Activated T-cell treated with anti-CD3 and anti-CD28 coated beads, Interleukin-2, amount 50 U/mL, for 24 hours (primary cell): ENCODE results near the gene GPER1.

Experiments
- DNase-seq: peaks from one replicate; pipeline ENCODE4 v3.0.0-alpha.2; 2020
- H3K27ac Mint-ChIP-seq: 2 replicates; pipeline ENCODE4 v1.8.0; 2020; ENCODE audit warnings: mild to moderate bottlenecking, mixed read lengths
- H3K27me3 Mint-ChIP-seq: 2 replicates; pipeline ENCODE4 v1.8.0; 2020; ENCODE audit warnings: mixed read lengths
- H3K36me3 Mint-ChIP-seq: 2 replicates; pipeline ENCODE4 v1.8.0; 2020; ENCODE audit warnings: low read depth, mixed read lengths
- H3K4me1 Mint-ChIP-seq: 2 replicates; pipeline ENCODE4 v1.8.0; 2020; ENCODE audit warnings: low read depth, mixed read lengths
- H3K4me3 Mint-ChIP-seq: 2 replicates; pipeline ENCODE4 v1.8.0; 2020; ENCODE audit warnings: mild to moderate bottlenecking, moderate library complexity, mixed read lengths
- H3K9me3 Mint-ChIP-seq: 2 replicates; pipeline ENCODE4 v1.8.0; 2020; ENCODE audit warnings: mixed read lengths

Gene GPER1

GRCh38 chr7:1085910-1086421 lies 1.9 kb upstream of the GPER1 start:
- Mint-ChIP-seq H3K9me3 (no peaks in the 10 kb centered on the region), H3K27me3 (no peaks in the 10 kb centered on the region), H3K4me3 (no peak overlapping the region), H3K36me3 (peaks cover 10% of the 10 kb centered on the region), H3K4me1 (peaks cover 16% of the 10 kb centered on the region), H3K27ac (no peak overlapping the region)
- DNase-seq, result no peak

- Mint-ChIP-seq H3K27me3 (no peaks in the 10 kb centered on the region), H3K9me3 (no peaks in the 10 kb centered on the region), H3K27ac (peak overlapping the region; percentile 22), H3K4me1 (peaks cover 16% of the 10 kb centered on the region), H3K4me3 (peak overlapping the region; percentile 64), H3K36me3 (peaks cover 11% of the 10 kb centered on the region)
- peak; percentile 84 for DNase-seq
Observed at GRCh38 chr7:1086588-1087464, 1.1 kb upstream of the GPER1 start.

GRCh38 chr7:1087465-1087814 lies 473 bp upstream of the GPER1 start:
- no peaks in the 10 kb centered on the region for H3K27me3 Mint-ChIP-seq
- no peaks in the 10 kb centered on the region for H3K9me3 Mint-ChIP-seq
- no peak overlapping the region for H3K27ac Mint-ChIP-seq
- H3K4me3 Mint-ChIP-seq, result peak overlapping the region; percentile 64
- DNase-seq, result no peak
- H3K36me3 Mint-ChIP-seq, result peaks cover 14% of the 10 kb centered on the region
- peaks cover 16% of the 10 kb centered on the region for H3K4me1 Mint-ChIP-seq

- H3K36me3 Mint-ChIP-seq, result peaks cover 12% of the 10 kb centered on the region
- no peak overlapping the region for H3K4me3 Mint-ChIP-seq
- H3K27ac Mint-ChIP-seq, result no peak overlapping the region
- peaks cover 16% of the 10 kb centered on the region for H3K4me1 Mint-ChIP-seq
- H3K9me3 Mint-ChIP-seq, result no peaks in the 10 kb centered on the region
- H3K27me3 Mint-ChIP-seq, result no peaks in the 10 kb centered on the region
- no peak for DNase-seq
Observed at GRCh38 chr7:1090236-1090635, 2.3 kb downstream of the GPER1 start.

GRCh38 chr7:1090686-1091643 lies 3.1 kb downstream of the GPER1 start:
- Mint-ChIP-seq H3K9me3 (no peaks in the 10 kb centered on the region), H3K4me1 (peaks cover 16% of the 10 kb centered on the region), H3K4me3 (no peak overlapping the region), H3K27me3 (no peaks in the 10 kb centered on the region), H3K36me3 (peaks cover 12% of the 10 kb centered on the region), H3K27ac (no peak overlapping the region)
- no peak for DNase-seq

GRCh38 chr7:1091644-1092027 lies 3.7 kb downstream of the GPER1 start:
- DNase-seq, result no peak
- no peak overlapping the region for H3K4me3 Mint-ChIP-seq
- H3K9me3 Mint-ChIP-seq, result no peaks in the 10 kb centered on the region
- peaks cover 11% of the 10 kb centered on the region for H3K4me1 Mint-ChIP-seq
- peaks cover 12% of the 10 kb centered on the region for H3K36me3 Mint-ChIP-seq
- H3K27ac Mint-ChIP-seq, result no peak overlapping the region
- no peaks in the 10 kb centered on the region for H3K27me3 Mint-ChIP-seq

GRCh38 chr7:1092161-1092632 lies 4.3 kb downstream of the GPER1 start:
- no peaks in the 10 kb centered on the region for H3K27me3 Mint-ChIP-seq
- no peak overlapping the region for H3K4me3 Mint-ChIP-seq
- peaks cover 6% of the 10 kb centered on the region for H3K4me1 Mint-ChIP-seq
- no peaks in the 10 kb centered on the region for H3K9me3 Mint-ChIP-seq
- H3K27ac Mint-ChIP-seq, result no peak overlapping the region
- DNase-seq, result no peak
- peaks cover 12% of the 10 kb centered on the region for H3K36me3 Mint-ChIP-seq

- no peak for DNase-seq
- Mint-ChIP-seq H3K36me3 (peaks cover 18% of the 10 kb centered on the region), H3K27ac (no peak overlapping the region), H3K4me1 (no peaks in the 10 kb centered on the region), H3K4me3 (no peak overlapping the region), H3K9me3 (no peaks in the 10 kb centered on the region), H3K27me3 (no peaks in the 10 kb centered on the region)
Observed at GRCh38 chr7:1092806-1093501, 5.0 kb downstream of the GPER1 start.

- DNase-seq, result no peak
- H3K27ac Mint-ChIP-seq, result no peak overlapping the region
- no peaks in the 10 kb centered on the region for H3K27me3 Mint-ChIP-seq
- no peaks in the 10 kb centered on the region for H3K4me1 Mint-ChIP-seq
- H3K9me3 Mint-ChIP-seq, result no peaks in the 10 kb centered on the region
- H3K36me3 Mint-ChIP-seq, result peaks cover 22% of the 10 kb centered on the region
- H3K4me3 Mint-ChIP-seq, result no peak overlapping the region
Observed at GRCh38 chr7:1093502-1093843, 5.6 kb downstream of the GPER1 start.

GRCh38 chr7:1093916-1094508 lies 6.1 kb downstream of the GPER1 start:
- Mint-ChIP-seq H3K4me3 (no peak overlapping the region), H3K27ac (no peak overlapping the region), H3K4me1 (no peaks in the 10 kb centered on the region), H3K36me3 (peaks cover 25% of the 10 kb centered on the region), H3K27me3 (no peaks in the 10 kb centered on the region), H3K9me3 (no peaks in the 10 kb centered on the region)
- no peak for DNase-seq

GRCh38 chr7:1094870-1095269 lies 7.0 kb downstream of the GPER1 start:
- no peaks in the 10 kb centered on the region for H3K4me1 Mint-ChIP-seq
- no peaks in the 10 kb centered on the region for H3K27me3 Mint-ChIP-seq
- H3K27ac Mint-ChIP-seq, result no peak overlapping the region
- H3K36me3 Mint-ChIP-seq, result peaks cover 32% of the 10 kb centered on the region
- no peaks in the 10 kb centered on the region for H3K9me3 Mint-ChIP-seq
- no peak for DNase-seq
- H3K4me3 Mint-ChIP-seq, result no peak overlapping the region

- no peak overlapping the region for H3K27ac Mint-ChIP-seq
- no peak for DNase-seq
- no peaks in the 10 kb centered on the region for H3K4me1 Mint-ChIP-seq
- no peaks in the 10 kb centered on the region for H3K9me3 Mint-ChIP-seq
- no peaks in the 10 kb centered on the region for H3K27me3 Mint-ChIP-seq
- peaks cover 32% of the 10 kb centered on the region for H3K36me3 Mint-ChIP-seq
- no peak overlapping the region for H3K4me3 Mint-ChIP-seq
Observed at GRCh38 chr7:1095621-1096155, 7.8 kb downstream of the GPER1 start.

GRCh38 chr7:1096156-1097119 lies 8.5 kb downstream of the GPER1 start:
- H3K4me3 Mint-ChIP-seq, result no peak overlapping the region
- no peaks in the 10 kb centered on the region for H3K27me3 Mint-ChIP-seq
- no peak overlapping the region for H3K27ac Mint-ChIP-seq
- DNase-seq, result no peak
- peaks cover 32% of the 10 kb centered on the region for H3K36me3 Mint-ChIP-seq
- no peaks in the 10 kb centered on the region for H3K9me3 Mint-ChIP-seq
- no peaks in the 10 kb centered on the region for H3K4me1 Mint-ChIP-seq
